HEK293 (cell line): ENCODE measurements around the gene MED25.
A peak's percentile ranks its signal among the peaks of the same experiment; 100 is the strongest.

ENCODE experiments used
- BCL11B ChIP-seq: fragments of 450-650 bp; formaldehyde crosslinking; IDR thresholded peaks from 2 replicates; pipeline ENCODE4 v1.5.1; 2016; ENCODE audit warnings: low read depth, missing biosample characterization, missing genetic modification characterization
- HIC1 ChIP-seq: fragments of 450-650 bp; formaldehyde crosslinking; IDR thresholded peaks from 2 replicates; pipeline ENCODE4 v1.5.1; 2016; ENCODE audit warnings: missing biosample characterization, missing genetic modification characterization
- KLF10 ChIP-seq: fragments of 450-650 bp; IDR thresholded peaks from 2 replicates; pipeline ENCODE4 v1.5.1; 2018; ENCODE audit warnings: missing biosample characterization, mild to moderate bottlenecking, missing genetic modification characterization
- KLF7 ChIP-seq: fragments of 450-650 bp; formaldehyde crosslinking; IDR thresholded peaks from 2 replicates; pipeline ENCODE4 v1.5.1; 2016; ENCODE audit warnings: missing biosample characterization, missing genetic modification characterization, borderline replicate concordance
- MEIS1 ChIP-seq: sonication (generic); formaldehyde crosslinking; IDR thresholded peaks from 2 replicates; pipeline ENCODE4 v1.8.1; 2022; ENCODE audit warnings: missing genetic modification reagents, mild to moderate bottlenecking, borderline replicate concordance
- OSR2 ChIP-seq: fragments of 450-650 bp; formaldehyde crosslinking; IDR thresholded peaks from 2 replicates; pipeline ENCODE4 v1.5.1; 2016; ENCODE audit warnings: missing biosample characterization, missing genetic modification characterization
- OVOL3 ChIP-seq: fragments of 450-650 bp; formaldehyde crosslinking; IDR thresholded peaks from 2 replicates; pipeline ENCODE4 v1.5.1; 2016; ENCODE audit warnings: missing biosample characterization, missing genetic modification characterization
- PRDM10 ChIP-seq: fragments of 450-650 bp; formaldehyde crosslinking; IDR thresholded peaks from 2 replicates; pipeline ENCODE4 v1.5.1; 2016; ENCODE audit warnings: missing biosample characterization, missing genetic modification characterization
- SCRT1 ChIP-seq: fragments of 450-650 bp; formaldehyde crosslinking; IDR thresholded peaks from 2 replicates; pipeline ENCODE4 v1.5.1; 2016; ENCODE audit warnings: missing biosample characterization, missing genetic modification characterization, borderline replicate concordance
- TCF7L2 ChIP-seq: IDR thresholded peaks from 2 replicates; pipeline ENCODE4 v1.6.1; 2011; ENCODE audit warnings: low read depth, mild to moderate bottlenecking, inconsistent platforms, low read length, moderate library complexity, borderline replicate concordance
- ZBTB17 ChIP-seq: fragments of 450-650 bp; formaldehyde crosslinking; IDR thresholded peaks from 2 replicates; pipeline ENCODE4 v1.5.1; 2016; ENCODE audit warnings: missing biosample characterization, missing genetic modification characterization
- ZBTB26 ChIP-seq: fragments of 450-650 bp; formaldehyde crosslinking; optimal IDR thresholded peaks from 2 replicates; pipeline ENCODE3; 2016; ENCODE audit warnings: missing biosample characterization, mild to moderate bottlenecking, missing genetic modification characterization
- ZBTB7A ChIP-seq: fragments of 450-650 bp; formaldehyde crosslinking; IDR thresholded peaks from 2 replicates; pipeline ENCODE4 v1.5.1; 2016; ENCODE audit warnings: low read depth, missing biosample characterization, missing genetic modification characterization
- ZBTB8A ChIP-seq: fragments of 450-650 bp; formaldehyde crosslinking; IDR thresholded peaks from 2 replicates; pipeline ENCODE4 v1.5.1; 2016; ENCODE audit warnings: missing biosample characterization, missing genetic modification characterization
- ZFHX2 ChIP-seq: fragments of 450-650 bp; formaldehyde crosslinking; conservative IDR thresholded peaks from 2 replicates; pipeline ENCODE4 v1.5.1; 2016; ENCODE audit warnings: missing biosample characterization, missing genetic modification characterization
- ZNF16 ChIP-seq: fragments of 450-650 bp; formaldehyde crosslinking; IDR thresholded peaks from 2 replicates; pipeline ENCODE4 v1.5.1; 2016; ENCODE audit warnings: low read depth, missing biosample characterization, missing genetic modification characterization
- ZNF175 ChIP-seq: fragments of 450-650 bp; formaldehyde crosslinking; IDR thresholded peaks from 2 replicates; pipeline ENCODE4 v1.5.1; 2016; ENCODE audit warnings: missing biosample characterization, missing genetic modification characterization
- ZNF2 ChIP-seq: fragments of 450-650 bp; formaldehyde crosslinking; IDR thresholded peaks from 2 replicates; pipeline ENCODE4 v1.5.1; 2016; ENCODE audit warnings: missing biosample characterization, missing genetic modification characterization
- ZNF24 ChIP-seq: fragments of 450-650 bp; formaldehyde crosslinking; IDR thresholded peaks from 2 replicates; pipeline ENCODE4 v1.5.1; 2016; ENCODE audit warnings: missing biosample characterization, missing genetic modification characterization
- ZNF311 ChIP-seq: fragments of 450-650 bp; formaldehyde crosslinking; IDR thresholded peaks from 2 replicates; pipeline ENCODE4 v1.5.1; 2017; ENCODE audit warnings: missing biosample characterization, missing genetic modification characterization, borderline replicate concordance
- ZNF324 ChIP-seq: fragments of 450-650 bp; formaldehyde crosslinking; IDR thresholded peaks from 2 replicates; pipeline ENCODE4 v1.5.1; 2016; ENCODE audit warnings: missing biosample characterization, missing genetic modification characterization
- ZNF335 ChIP-seq: fragments of 450-650 bp; formaldehyde crosslinking; conservative IDR thresholded peaks from 2 replicates; pipeline ENCODE4 v1.5.1; 2016; ENCODE audit warnings: missing biosample characterization, missing genetic modification characterization
- ZNF449 ChIP-seq: fragments of 450-650 bp; formaldehyde crosslinking; IDR thresholded peaks from 2 replicates; pipeline ENCODE4 v1.5.1; 2017; ENCODE audit warnings: missing biosample characterization, mild to moderate bottlenecking, missing genetic modification characterization, moderate library complexity
- ZNF501 ChIP-seq: fragments of 450-650 bp; formaldehyde crosslinking; IDR thresholded peaks from 2 replicates; pipeline ENCODE4 v1.5.1; 2016; ENCODE audit warnings: missing biosample characterization, missing genetic modification characterization
- ZNF513 ChIP-seq: fragments of 450-650 bp; IDR thresholded peaks from 2 replicates; pipeline ENCODE4 v1.5.1; 2018; ENCODE audit warnings: missing biosample characterization, missing genetic modification characterization
- ZNF521 ChIP-seq: fragments of 450-650 bp; formaldehyde crosslinking; IDR thresholded peaks from 2 replicates; pipeline ENCODE4 v1.5.1; 2017; ENCODE audit warnings: missing biosample characterization, mild to moderate bottlenecking, missing genetic modification characterization
- ZNF596 ChIP-seq: fragments of 450-650 bp; IDR thresholded peaks from 2 replicates; pipeline ENCODE4 v1.5.0; 2018; ENCODE audit warnings: missing biosample characterization, mild to moderate bottlenecking, missing genetic modification characterization, moderate library complexity
- ZNF785 ChIP-seq: fragments of 450-650 bp; formaldehyde crosslinking; IDR thresholded peaks from 2 replicates; pipeline ENCODE4 v1.5.1; 2016; ENCODE audit warnings: missing biosample characterization, missing genetic modification characterization
- ZXDB ChIP-seq: fragments of 450-650 bp; formaldehyde crosslinking; IDR thresholded peaks from 2 replicates; pipeline ENCODE4 v1.5.1; 2016; ENCODE audit warnings: missing biosample characterization, missing genetic modification characterization

The MED25 gene

GRCh38 chr19:49869484-49870308 lies 51.6 kb downstream of the MED25 start (continued):
- TF ChIP-seq HIC1 (tag by site-specific recombination) (peak; percentile 87), PRDM10 (tag by site-specific recombination) (0 out of 2 replicates have a peak, but pooled peaks have one; percentile 35), ZXDB (tag by site-specific recombination) (peak; percentile 49), KLF7 (tag by site-specific recombination) (peak; percentile 62; the same call in 1 of the 2 replicates), ZNF335 (peak; percentile 67), KLF10 (peak; percentile 79), ZNF175 (tag by site-specific recombination) (no peak), ZBTB26 (tag by site-specific recombination) (peak; percentile 74), ZBTB7A (tag by site-specific recombination) (no peak), ZNF16 (tag by site-specific recombination) (no peak), ZNF501 (tag by site-specific recombination) (peak; percentile 65; the same call in 1 of the 2 replicates), ZNF596 (tag by site-specific recombination) (no peak), ZNF311 (tag by site-specific recombination) (no peak), BCL11B (no peak; the same call in 1 of the 2 replicates), SCRT1 (tag by site-specific recombination) (no peak), ZNF785 (tag by site-specific recombination) (no peak; the same call in 1 of the 2 replicates), ZNF2 (tag by site-specific recombination) (peak; percentile 39; the same call in 1 of the 2 replicates), ZNF324 (peak; percentile 30; the same call in 1 of the 2 replicates), ZBTB8A (tag by site-specific recombination) (peak; percentile 51; the same call in 1 of the 2 replicates), ZNF521 (tag by site-specific recombination) (no peak), ZNF513 (tag by site-specific recombination) (no peak), ZNF24 (tag by site-specific recombination) (0 out of 2 replicates have a peak, but pooled peaks have one; percentile 21), OSR2 (tag by site-specific recombination) (no peak), TCF7L2 (peak; percentile 49; the same call in 1 of the 2 replicates), ZBTB17 (tag by site-specific recombination) (peak; percentile 40), MEIS1 (CRISPR knock-in tag) (no peak), OVOL3 (tag by site-specific recombination) (0 out of 2 replicates have a peak, but pooled peaks have one; percentile 27), ZNF449 (tag by site-specific recombination) (no peak), ZFHX2 (tag by site-specific recombination) (peak; percentile 94)
